HCT116 (cell line): Measurements from ENCODE around the gene EVI5L. TPM values are rescaled to one million over a fixed set of nuclear protein-coding genes. Genes with fewer than 3 reads are reported as not detected.

Experiments
- ATAC-seq: fragments of 200-7000 bp; cut with Tn5 transposase; 2 replicates; pipeline ENCODE4 v1.9.1; 2020; ENCODE audit warnings: mild to moderate bottlenecking, moderate library complexity
- BruUV-seq: library from RNA; stranded (reverse); fragments of 400-500 nt; replicated peaks from 2 replicates; lab custom pipeline; 2021; lab: Mats Ljungman, UMichigan
- CTCF ChIA-PET: fragments of 300-600 bp; sonication (Branson Sonifier 250); formaldehyde crosslinking; loops from one replicate; lab custom pipeline; 2021; ENCODE audit warnings: antibody characterized with exemption; lab: Charles Lee
- POLR2A ChIA-PET: fragments of 300-600, 350-600 bp; sonication (Branson Sonifier 250); formaldehyde crosslinking; loops from one replicate; lab custom pipeline; 2021; ENCODE audit warnings: antibody characterized with exemption; lab: Charles Lee
- RAD21 ChIA-PET, 2 experiments: fragments of 300-600 bp; sonication (Branson Sonifier 250); formaldehyde crosslinking; loops; one replicate each; lab custom pipeline; 2023; ENCODE audit warnings: low total read pairs in 2 of 2; ENCODE audit not compliant: uncharacterized antibody in 2 of 2, unreplicated experiment in 2 of 2, low non-redundant PET in 1 of 2; lab: Charles Lee
- DNase-seq: peaks from one replicate; pipeline ENCODE4 v3.0.0-alpha.2; 2010; ENCODE audit warnings: low read depth, low spot score
- H2AFZ ChIP-seq: fragments of 200-600 bp; shearing (Covaris generic), sonication (generic); 2 replicates; pipeline ENCODE4 v1.6.1; 2017; ENCODE audit warnings: low read depth, mixed run types, mixed read lengths, antibody characterized with exemption, low read length; ENCODE audit not compliant: poor library complexity, severe bottlenecking
- H3K27ac ChIP-seq: 2 replicates; pipeline ENCODE4 v1.5.1; 2012; ENCODE audit warnings: low read depth, low read length
- H3K27me3 ChIP-seq: fragments of 200-600 bp; sonication (generic); 2 replicates; pipeline ENCODE4 v1.6.1; 2016; ENCODE audit warnings: mixed run types, low read length, mixed read lengths; ENCODE audit not compliant: insufficient read depth
- H3K36me3 ChIP-seq, 2 experiments: fragments of 200-500 bp in 1 of 2; fragments of 200-600 bp in 1 of 2; sonication (Bioruptor generic) in 1 of 2; sonication (generic) in 1 of 2; 2 replicates each; pipeline versions ENCODE4 v1.5.1 to v1.6.1; 2014 to 2016; ENCODE audit warnings: low read length in 2 of 2, inconsistent platforms in 1 of 2, mixed read lengths in 1 of 2, mixed run types in 1 of 2; ENCODE audit not compliant: insufficient read depth in 2 of 2, control insufficient read depth in 1 of 2
- H3K4me1 ChIP-seq, 2 experiments: fragments of 200-600 bp in 1 of 2; sonication (generic) in 1 of 2; 2 replicates each; pipeline versions ENCODE4 v1.5.1 to v1.6.1; 2012 to 2017; ENCODE audit warnings: low read length in 2 of 2, inconsistent platforms in 1 of 2, mild to moderate bottlenecking in 1 of 2, mixed read lengths in 1 of 2, mixed run types in 1 of 2, moderate library complexity in 1 of 2; ENCODE audit not compliant: insufficient read depth in 2 of 2, control insufficient read depth in 1 of 2
- H3K4me2 ChIP-seq: fragments of 200-600 bp; sonication (generic); 2 replicates; pipeline ENCODE4 v1.6.1; 2017; ENCODE audit warnings: mixed run types, low read length, mixed read lengths
- H3K4me3 ChIP-seq, 2 experiments: fragments of 200-600 bp in 1 of 2; sonication (generic) in 1 of 2; replicated peaks in 1 of 2; 2 replicates each; pipeline ENCODE4 v1.5.1; 2011 to 2016; ENCODE audit warnings: low read length in 2 of 2, control low read depth in 1 of 2, low read depth in 1 of 2, mild to moderate bottlenecking in 1 of 2, mixed read lengths in 1 of 2, mixed run types in 1 of 2
- H3K79me2 ChIP-seq: fragments of 200-600 bp; sonication (generic); 2 replicates; pipeline ENCODE4 v1.6.1; 2017; ENCODE audit warnings: mild to moderate bottlenecking, mixed run types, low read length, moderate library complexity, mixed read lengths; ENCODE audit not compliant: insufficient read depth
- H3K9ac ChIP-seq: fragments of 200-600 bp; sonication (generic); 2 replicates; pipeline ENCODE4 v1.6.1; 2016; ENCODE audit warnings: low read length, mixed read lengths
- H3K9me2 ChIP-seq: fragments of 200-600 bp; sonication (generic), shearing (Covaris generic); 2 replicates; pipeline ENCODE4 v1.6.1; 2017; ENCODE audit warnings: mixed run types, mild to moderate bottlenecking, moderate library complexity; ENCODE audit not compliant: insufficient read depth
- H3K9me3 ChIP-seq, 2 experiments: fragments of 200-500 bp in 1 of 2; fragments of 200-600 bp in 1 of 2; sonication (Bioruptor generic) in 1 of 2; sonication (generic) in 1 of 2; 2 replicates each; pipeline ENCODE4 v1.6.1; 2014 to 2017; ENCODE audit warnings: low read length in 2 of 2, mixed read lengths in 2 of 2, inconsistent platforms in 1 of 2, low read depth in 1 of 2, mild to moderate bottlenecking in 1 of 2, mixed run types in 1 of 2, moderate library complexity in 1 of 2; ENCODE audit not compliant: control insufficient read depth in 1 of 2, insufficient read depth in 1 of 2
- H4K20me1 ChIP-seq: fragments of 200-600 bp; sonication (generic), shearing (Covaris generic); 2 replicates; pipeline ENCODE4 v1.6.1; 2017; ENCODE audit warnings: mixed run types, mild to moderate bottlenecking, moderate library complexity; ENCODE audit not compliant: insufficient read depth
- CBX3 ChIP-seq: IDR thresholded peaks from 2 replicates; pipeline ENCODE4 v1.6.1; 2012; ENCODE audit warnings: low read depth
- CEBPB ChIP-seq: IDR thresholded peaks from 2 replicates; pipeline ENCODE4 v1.6.1; 2012; ENCODE audit warnings: low read depth
- EZH2phosphoT487 ChIP-seq: fragments of 200-600 bp; IDR thresholded peaks from 2 replicates; pipeline ENCODE4 v1.6.1; 2018; ENCODE audit warnings: antibody characterized with exemption, borderline replicate concordance
- FOSL1 ChIP-seq: IDR thresholded peaks from 2 replicates; pipeline ENCODE4 v1.6.1; 2012; ENCODE audit warnings: low read depth
- POLR2A ChIP-seq: IDR thresholded peaks from 2 replicates; pipeline ENCODE4 v1.7.0; 2011; ENCODE audit warnings: borderline replicate concordance; ENCODE audit not compliant: insufficient read depth, insufficient read length; ENCODE audit errors: extremely low read depth
- RAD21 ChIP-seq: IDR thresholded peaks from 2 replicates; pipeline ENCODE4 v1.6.1; 2012; ENCODE audit warnings: low read depth, mild to moderate bottlenecking
- SIN3A ChIP-seq: IDR thresholded peaks from 2 replicates; pipeline ENCODE4 v1.6.1; 2012; ENCODE audit warnings: low read depth
- SRF ChIP-seq: IDR thresholded peaks from 2 replicates; pipeline ENCODE4 v1.6.1; 2012; ENCODE audit warnings: low read depth
- TCF7L2 ChIP-seq: IDR thresholded peaks from 2 replicates; pipeline ENCODE4 v1.7.0; 2011; ENCODE audit warnings: borderline replicate concordance, inconsistent platforms; ENCODE audit not compliant: insufficient read depth, insufficient read length; ENCODE audit errors: extremely low read depth
- YY1 ChIP-seq: IDR thresholded peaks from 2 replicates; pipeline ENCODE4 v1.6.1; 2011; ENCODE audit warnings: low read length, low read depth, moderate library complexity, mild to moderate bottlenecking; ENCODE audit not compliant: insufficient replicate concordance; ENCODE audit errors: extremely low read depth
- ZFX ChIP-seq: fragments of 450-650 bp; IDR thresholded peaks from 2 replicates; pipeline ENCODE4 v1.6.1; 2017
- ZNF274 ChIP-seq: fragments of 200-500 bp; sonication (Bioruptor generic); IDR thresholded peaks from 2 replicates; pipeline ENCODE4 v1.6.1; 2014; ENCODE audit warnings: mild to moderate bottlenecking, low read depth, low read length, inconsistent platforms
- intact Hi-C: fragments of 100-400 bp; cut with micrococcal nuclease; formaldehyde crosslinking; loops from 2 replicates; pipeline ENCODE4 v1.10.0; 2022
- total RNA-seq: library from RNA; stranded (reverse); gene quantifications from one replicate; pipeline ENCODE4 v1.2.1, GENCODE V29; 2021; ENCODE audit not compliant: unreplicated experiment
- TF ChIP-seq, protein P1 (sequence below): IDR thresholded peaks from 2 replicates; pipeline ENCODE4 v1.6.1; 2011; ENCODE audit warnings: mild to moderate bottlenecking, low read length, moderate library complexity; ENCODE audit not compliant: insufficient replicate concordance; ENCODE audit errors: extremely low read depth
- TF ChIP-seq, protein P2 (sequence below), 3 experiments: fragments of 200-600 bp in 1 of 3; sonication (generic) in 1 of 3; IDR thresholded peaks in 2 of 3; conservative IDR thresholded peaks in 1 of 3; 2 replicates each; pipeline ENCODE4 v1.5.1; 2012 to 2017; ENCODE audit warnings: low read depth in 2 of 3, low read length in 2 of 3, antibody characterized with exemption in 1 of 3, borderline replicate concordance in 1 of 3, control low read depth in 1 of 3, mild to moderate bottlenecking in 1 of 3, mixed read lengths in 1 of 3, mixed run types in 1 of 3, moderate library complexity in 1 of 3; ENCODE audit not compliant: insufficient read depth in 1 of 3
- TF ChIP-seq, protein P3 (sequence below): IDR thresholded peaks from 2 replicates; pipeline ENCODE4 v1.6.1; 2012
- TF ChIP-seq, protein P4 (sequence below): IDR thresholded peaks from 2 replicates; pipeline ENCODE4 v1.6.1; 2012

Gene EVI5L
- total RNA-seq, 1 experiment from 2014 or later, result 15.0 TPM

DNA sequence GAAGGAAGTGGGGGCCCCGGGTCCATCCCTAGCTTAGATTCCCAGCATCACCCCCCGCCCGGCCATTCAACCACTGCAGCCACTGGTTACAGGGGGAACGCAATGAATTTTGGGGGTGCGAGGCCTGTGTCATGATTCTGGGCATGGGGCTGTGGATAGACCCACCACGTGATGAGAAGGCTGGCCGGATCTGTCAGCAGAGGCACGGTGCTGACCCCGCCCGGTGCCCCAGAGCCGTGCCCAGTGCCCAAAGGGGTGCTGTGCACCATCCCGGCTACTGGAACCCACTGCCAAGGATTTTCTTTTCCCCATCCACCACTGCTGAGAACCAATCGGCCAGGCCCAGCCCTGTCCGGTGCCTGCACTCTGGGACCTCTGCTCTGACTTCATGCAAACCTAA is 39.6 kb upstream of the EVI5L start:
- H3K36me3 ChIP-seq, result no peaks in the 10 kb centered on the region
- ChIA-PET POLR2A (no interaction called here), CTCF (no interaction called here), RAD21 (no interaction called here)
- BruUV-seq, result no TSS peak
- no peaks in the 10 kb centered on the region for H3K9me3 ChIP-seq
- H2AFZ ChIP-seq, result no peak overlapping the region
- TF ChIP-seq, protein P1, sequence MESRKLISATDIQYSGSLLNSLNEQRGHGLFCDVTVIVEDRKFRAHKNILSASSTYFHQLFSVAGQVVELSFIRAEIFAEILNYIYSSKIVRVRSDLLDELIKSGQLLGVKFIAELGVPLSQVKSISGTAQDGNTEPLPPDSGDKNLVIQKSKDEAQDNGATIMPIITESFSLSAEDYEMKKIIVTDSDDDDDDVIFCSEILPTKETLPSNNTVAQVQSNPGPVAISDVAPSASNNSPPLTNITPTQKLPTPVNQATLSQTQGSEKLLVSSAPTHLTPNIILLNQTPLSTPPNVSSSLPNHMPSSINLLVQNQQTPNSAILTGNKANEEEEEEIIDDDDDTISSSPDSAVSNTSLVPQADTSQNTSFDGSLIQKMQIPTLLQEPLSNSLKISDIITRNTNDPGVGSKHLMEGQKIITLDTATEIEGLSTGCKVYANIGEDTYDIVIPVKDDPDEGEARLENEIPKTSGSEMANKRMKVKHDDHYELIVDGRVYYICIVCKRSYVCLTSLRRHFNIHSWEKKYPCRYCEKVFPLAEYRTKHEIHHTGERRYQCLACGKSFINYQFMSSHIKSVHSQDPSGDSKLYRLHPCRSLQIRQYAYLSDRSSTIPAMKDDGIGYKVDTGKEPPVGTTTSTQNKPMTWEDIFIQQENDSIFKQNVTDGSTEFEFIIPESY, result no peak
- TF ChIP-seq CEBPB, result no peak
- no peak for TF ChIP-seq YY1
- no peak for TF ChIP-seq SIN3A
- no peak for TF ChIP-seq TCF7L2
- TF ChIP-seq POLR2A, result no peak
- no peak for TF ChIP-seq RAD21
- TF ChIP-seq, protein P2, sequence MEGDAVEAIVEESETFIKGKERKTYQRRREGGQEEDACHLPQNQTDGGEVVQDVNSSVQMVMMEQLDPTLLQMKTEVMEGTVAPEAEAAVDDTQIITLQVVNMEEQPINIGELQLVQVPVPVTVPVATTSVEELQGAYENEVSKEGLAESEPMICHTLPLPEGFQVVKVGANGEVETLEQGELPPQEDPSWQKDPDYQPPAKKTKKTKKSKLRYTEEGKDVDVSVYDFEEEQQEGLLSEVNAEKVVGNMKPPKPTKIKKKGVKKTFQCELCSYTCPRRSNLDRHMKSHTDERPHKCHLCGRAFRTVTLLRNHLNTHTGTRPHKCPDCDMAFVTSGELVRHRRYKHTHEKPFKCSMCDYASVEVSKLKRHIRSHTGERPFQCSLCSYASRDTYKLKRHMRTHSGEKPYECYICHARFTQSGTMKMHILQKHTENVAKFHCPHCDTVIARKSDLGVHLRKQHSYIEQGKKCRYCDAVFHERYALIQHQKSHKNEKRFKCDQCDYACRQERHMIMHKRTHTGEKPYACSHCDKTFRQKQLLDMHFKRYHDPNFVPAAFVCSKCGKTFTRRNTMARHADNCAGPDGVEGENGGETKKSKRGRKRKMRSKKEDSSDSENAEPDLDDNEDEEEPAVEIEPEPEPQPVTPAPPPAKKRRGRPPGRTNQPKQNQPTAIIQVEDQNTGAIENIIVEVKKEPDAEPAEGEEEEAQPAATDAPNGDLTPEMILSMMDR (IDR thresholded peaks at IDR 0.05 in 2 of 3, conservative IDR thresholded peaks at IDR 0.05 in 1 of 3; ENCODE audit: borderline replicate concordance in 1 of 3, insufficient read depth in 1 of 3, low read depth in 2 of 3, low read length in 2 of 3), result no peak
- no peak for TF ChIP-seq SRF
- TF ChIP-seq ZFX, result no peak
- TF ChIP-seq, protein P3, sequence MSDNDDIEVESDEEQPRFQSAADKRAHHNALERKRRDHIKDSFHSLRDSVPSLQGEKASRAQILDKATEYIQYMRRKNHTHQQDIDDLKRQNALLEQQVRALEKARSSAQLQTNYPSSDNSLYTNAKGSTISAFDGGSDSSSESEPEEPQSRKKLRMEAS, result no peak
- TF ChIP-seq, protein P4, sequence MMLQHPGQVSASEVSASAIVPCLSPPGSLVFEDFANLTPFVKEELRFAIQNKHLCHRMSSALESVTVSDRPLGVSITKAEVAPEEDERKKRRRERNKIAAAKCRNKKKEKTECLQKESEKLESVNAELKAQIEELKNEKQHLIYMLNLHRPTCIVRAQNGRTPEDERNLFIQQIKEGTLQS, result no peak
- no peak for TF ChIP-seq EZH2phosphoT487
- no peak for TF ChIP-seq CBX3
- TF ChIP-seq FOSL1, result no peak
- TF ChIP-seq ZNF274, result no peak
- DNase-seq (no peak), ATAC-seq (no peak)
- H3K27ac ChIP-seq, result no peak overlapping the region
- no peak overlapping the region for H3K4me3 ChIP-seq
- intact Hi-C loops, result no loop called here
- H4K20me1 ChIP-seq, result no peaks in the 10 kb centered on the region
- no peak overlapping the region for H3K9ac ChIP-seq
- H3K4me1 ChIP-seq, result no peaks in the 10 kb centered on the region
- H3K9me2 ChIP-seq, result no peaks in the 10 kb centered on the region
- no peaks in the 10 kb centered on the region for H3K79me2 ChIP-seq
- no peaks in the 10 kb centered on the region for H3K27me3 ChIP-seq
- H3K4me2 ChIP-seq, result no peak overlapping the region
